Mesenteric fat pad (tissue), 1 donor: ENCODE measurements around the gene ANTXRL. TPM values are rescaled to one million over a fixed set of nuclear protein-coding genes. Genes with fewer than 3 reads are reported as not detected.

Experiments
- DNase-seq: peaks from one replicate; pipeline ENCODE4 v3.0.0-alpha.2; 2020; ENCODE audit warnings: low spot score
- total RNA-seq: library from RNA; stranded (reverse); fragmentation: NEBNext Ultra II Directional; extraction: Animal tissue kit (Norgen Biotek cat#: 25700); gene quantifications from one replicate; pipeline ENCODE4 v1.2.1, GENCODE V29; 2021
- donor health status: DM: yes; HTN: yes; CAD: no.

Gene ANTXRL
- total RNA-seq, 1 donor from 2014 or later: not detected

DNA sequence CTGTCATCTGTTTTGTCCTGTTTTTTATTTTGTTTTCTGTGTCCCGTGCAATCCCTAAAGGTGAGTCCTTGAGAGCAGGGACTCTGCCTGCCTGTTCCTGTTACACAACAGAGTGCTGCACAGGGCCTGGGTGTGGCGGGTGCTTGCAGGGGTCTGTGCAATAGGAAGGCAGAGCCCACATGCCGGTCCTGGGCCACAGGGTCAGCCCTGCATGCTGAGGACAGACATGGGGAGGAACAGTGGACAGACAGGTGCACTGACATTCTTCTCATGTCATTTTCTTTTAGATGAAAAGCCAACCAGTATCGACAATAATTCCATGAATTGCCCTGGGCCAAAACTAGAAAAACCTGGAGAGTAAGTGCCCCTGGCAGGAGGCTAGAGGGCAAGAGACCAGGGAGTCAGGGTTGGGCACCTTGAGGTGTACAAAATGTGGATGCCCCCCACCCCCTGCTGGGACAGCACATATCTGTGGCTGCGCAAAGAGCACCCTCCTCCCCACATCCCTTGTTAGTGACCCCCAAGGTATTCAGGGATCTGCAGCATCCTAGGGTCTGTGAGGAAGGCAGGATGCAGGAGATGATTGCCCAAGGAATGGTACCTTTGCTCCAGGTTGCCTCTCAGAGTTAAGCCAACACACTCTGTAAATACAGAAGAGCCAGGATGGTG, 19.9 kb downstream of the ANTXRL start:
- DNase-seq: no peak

DNA sequence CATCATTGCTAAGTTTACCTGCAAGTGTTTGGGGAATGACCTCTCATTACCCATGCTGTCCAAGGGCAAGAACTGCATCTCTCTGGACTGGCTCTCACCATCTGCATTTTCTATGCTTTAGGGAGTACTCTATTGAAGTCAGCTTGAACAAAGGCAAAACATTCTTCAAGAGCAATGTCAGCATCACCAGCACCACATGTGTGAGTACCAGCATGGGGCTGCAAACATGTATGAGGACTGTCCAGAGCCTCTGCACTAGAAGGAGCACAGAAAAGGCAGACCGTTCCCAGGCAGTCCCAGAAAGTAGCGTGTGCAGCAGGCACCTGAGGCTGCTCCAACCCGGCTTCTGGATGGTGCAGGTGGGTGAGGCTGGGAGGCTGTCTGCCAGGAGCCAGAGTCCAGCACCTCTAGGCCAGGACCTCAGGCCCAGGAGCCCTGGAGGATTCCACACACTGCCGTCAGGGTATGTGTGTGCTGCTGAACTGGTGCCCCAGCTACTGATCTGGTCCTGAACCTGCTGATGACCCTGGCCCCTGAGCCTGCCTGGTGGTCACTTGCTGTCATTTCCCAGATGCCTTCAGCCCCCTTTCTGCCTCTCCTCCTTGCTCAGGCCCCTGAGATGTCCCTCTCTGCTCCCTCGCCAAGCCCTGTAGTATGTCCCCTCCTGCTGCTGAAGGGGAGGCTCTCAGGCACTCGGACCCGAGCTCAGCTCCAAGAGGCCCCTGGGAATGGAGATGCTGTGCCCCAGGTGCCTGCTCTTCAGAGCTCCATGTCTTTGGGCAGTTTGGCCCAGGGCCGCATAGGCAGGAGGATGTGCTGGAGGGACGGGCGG, 20.7 kb downstream of the ANTXRL start:
- DNase-seq: peak; percentile 86

DNA sequence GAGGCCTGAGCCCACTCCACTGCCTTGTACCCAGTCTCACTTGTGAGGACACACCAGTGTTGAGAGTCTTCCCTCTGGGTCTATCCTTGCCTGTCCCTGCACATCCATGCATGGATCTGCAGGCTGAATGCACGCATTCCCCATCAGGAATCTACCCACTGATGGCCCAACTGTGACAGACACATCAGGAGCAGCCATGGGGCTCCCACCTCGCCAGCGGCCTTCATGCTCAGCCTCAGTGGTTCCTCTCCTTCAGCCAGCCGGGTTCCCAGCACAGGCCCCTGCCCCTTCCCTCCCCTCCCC, 21.3 kb downstream of the ANTXRL start:
- no peak for DNase-seq

DNA sequence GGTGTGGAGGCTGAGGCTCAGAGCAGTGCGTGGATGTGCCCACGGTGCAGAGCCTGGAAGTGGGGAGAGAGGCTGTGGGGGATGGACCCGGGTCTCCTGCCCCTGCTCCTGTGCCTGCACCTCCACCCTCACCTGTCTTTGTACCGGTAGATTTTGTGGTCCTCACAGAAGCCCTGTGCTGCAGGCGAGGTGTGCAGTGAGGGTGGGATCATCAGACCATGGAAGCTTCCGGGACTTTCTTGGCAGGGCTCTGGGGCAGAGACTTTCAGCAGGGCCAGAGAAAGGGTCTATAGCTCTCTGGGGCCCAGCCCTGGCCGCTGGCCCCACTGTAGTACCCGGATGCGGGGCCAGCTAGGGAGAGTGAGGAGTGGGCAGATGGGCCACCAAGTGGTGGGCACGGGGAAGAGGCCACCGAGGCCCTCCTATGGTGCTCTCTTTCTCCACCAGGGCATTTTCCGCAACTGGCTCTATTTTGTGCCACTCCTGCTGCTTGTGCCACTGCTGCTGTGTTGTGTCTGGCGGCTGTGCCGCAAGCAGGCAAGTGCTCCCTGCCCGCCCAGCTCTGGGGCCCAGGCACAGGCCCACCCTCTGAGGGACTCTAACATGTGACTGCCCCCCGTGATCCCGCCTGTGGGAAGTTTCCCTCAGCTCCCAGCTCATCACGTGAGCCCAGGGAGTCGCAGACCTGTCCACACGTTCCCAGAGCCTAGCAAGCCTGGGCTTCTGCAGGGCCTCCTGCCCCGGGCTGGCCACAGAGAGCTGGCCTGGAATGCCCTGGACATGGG, 22.1 kb downstream of the ANTXRL start:
- DNase-seq: peak; percentile 82

DNA sequence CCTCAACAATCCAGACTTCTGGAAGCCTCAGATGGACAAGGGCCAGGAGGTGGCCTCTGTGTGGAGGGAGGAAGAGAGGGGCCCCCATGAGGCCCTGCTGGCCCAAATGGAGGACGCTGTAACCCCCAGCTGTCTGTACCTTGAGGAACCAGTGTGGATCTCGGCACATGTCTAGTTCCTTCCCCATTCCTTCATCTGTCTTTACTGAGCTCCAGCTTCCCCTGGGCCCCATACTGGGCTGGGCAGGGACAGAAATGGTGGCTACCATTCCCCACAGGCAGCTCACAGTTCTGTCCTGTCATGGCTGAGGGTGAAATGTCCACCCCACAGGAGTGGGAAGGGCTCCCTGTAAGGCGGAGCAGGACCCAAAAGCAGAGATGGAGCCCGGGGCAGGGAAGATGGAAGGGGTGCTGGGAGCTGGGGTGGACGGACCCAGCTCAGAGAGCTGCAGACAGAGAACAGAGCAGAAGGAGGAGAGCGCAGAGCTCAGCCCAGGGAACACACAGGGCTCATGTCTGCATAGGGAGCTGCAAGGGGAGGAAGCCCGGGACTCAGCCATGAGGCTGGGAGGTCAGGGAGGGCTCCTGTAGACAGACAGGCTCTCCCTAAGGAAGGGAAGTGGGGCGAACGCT, 22.8 kb downstream of the ANTXRL start:
- DNase-seq: peak; percentile 80

DNA sequence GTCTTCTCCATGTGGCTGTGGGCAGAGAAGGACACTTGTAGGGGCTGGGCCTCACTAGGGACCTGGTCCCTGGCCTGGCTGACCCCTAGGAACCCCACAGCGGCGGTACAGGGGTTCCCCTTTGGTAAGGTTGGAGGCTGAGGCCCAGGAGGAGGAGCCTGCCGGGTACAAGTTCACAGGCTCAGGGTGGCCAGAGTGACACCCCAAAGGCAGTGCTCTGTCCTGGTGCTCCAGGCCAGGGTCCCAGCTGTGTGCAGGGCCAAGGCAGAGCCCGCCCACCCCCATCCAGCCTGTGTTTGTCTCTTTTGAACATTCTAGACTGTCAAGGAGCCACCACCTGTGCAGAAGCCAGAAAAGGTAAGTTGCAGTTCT, 23.3 kb downstream of the ANTXRL start:
- peak; percentile 72 for DNase-seq

DNA sequence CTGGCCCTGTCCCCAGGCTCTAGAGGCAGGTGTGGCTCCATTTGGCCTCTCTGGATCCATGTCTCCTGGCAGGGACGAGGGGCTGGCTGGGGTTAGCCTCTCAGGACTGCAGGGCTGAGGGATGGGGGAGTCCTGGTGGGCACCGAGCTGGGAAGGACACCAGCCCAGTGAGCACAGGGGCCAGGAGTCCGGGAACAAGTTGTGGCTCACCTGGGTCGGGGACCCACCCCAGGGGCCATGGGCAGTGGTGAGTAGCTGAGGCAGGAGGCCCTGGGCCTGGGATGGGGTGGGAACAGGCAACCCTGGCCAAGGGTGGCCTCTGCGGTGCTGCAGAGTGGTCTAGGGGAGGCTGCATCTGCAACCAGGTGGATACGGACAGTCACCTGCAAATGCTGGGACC, 24.1 kb downstream of the ANTXRL start:
- peak; percentile 83 for DNase-seq

DNA sequence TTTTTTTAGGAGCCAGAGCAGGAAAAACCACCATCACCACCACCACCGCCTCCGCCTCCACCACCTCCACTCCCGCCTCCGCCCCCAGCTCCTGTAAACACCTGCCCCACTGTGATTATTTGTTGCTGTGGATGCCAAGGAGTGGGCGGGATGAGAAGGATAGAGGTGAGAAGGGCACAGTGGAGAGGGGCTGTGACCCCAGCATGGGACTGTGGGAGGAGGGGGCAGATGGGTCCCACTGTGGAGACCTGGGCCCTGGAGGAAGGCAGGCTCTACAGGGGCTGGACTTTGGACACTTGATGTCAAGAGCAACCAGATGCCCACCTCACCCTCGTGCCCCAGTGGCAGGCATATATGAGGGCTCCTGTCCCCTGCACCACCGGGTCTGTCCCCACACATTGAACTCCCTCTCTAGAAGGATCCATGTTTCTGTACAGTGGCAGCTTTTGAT, 24.7 kb downstream of the ANTXRL start:
- peak; percentile 83 for DNase-seq

DNA sequence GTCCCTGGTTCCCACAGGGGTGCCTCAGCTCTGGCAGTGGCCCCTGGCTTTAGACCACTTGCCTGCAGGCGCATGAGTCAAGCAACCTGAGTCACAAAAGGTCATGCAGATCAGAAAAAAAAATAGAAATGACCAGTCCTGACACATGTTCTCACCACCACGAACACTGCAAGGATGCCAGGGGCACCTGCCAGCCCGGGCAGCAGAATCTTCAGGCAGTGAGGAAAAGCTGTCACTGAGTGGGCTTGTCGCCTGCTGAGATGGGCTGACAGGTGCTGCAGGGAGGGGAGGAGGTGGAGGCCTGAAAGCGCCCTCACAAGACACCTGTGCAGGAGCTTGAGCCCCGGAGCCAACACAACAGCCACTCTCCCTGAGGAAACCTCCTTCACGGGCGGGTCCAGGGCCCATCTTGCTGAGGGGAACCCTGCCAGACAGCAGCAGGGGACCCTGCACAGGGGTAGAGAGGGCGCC, 25.2 kb downstream of the ANTXRL start:
- DNase-seq: peak; percentile 87

DNA sequence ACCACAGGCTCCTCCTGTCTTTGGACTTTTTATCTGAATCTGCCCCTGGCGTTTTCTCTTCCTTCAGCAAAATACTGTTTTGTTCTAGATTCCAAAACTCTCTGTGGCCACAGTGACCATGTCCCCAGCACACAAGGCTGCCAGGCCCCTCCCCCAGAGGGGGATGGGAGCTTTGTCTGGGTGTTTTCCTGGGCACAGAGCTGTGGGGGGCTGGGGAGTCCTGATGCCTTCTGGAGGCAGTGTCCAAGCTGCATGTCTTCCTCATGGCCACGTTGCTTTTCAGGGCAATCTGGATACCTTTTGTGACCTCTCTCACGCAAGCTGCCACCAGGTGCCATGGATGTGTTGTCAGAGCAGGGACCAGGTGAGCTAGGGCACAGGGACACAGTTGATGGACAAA, 26.2 kb downstream of the ANTXRL start:
- peak; percentile 57 for DNase-seq

DNA sequence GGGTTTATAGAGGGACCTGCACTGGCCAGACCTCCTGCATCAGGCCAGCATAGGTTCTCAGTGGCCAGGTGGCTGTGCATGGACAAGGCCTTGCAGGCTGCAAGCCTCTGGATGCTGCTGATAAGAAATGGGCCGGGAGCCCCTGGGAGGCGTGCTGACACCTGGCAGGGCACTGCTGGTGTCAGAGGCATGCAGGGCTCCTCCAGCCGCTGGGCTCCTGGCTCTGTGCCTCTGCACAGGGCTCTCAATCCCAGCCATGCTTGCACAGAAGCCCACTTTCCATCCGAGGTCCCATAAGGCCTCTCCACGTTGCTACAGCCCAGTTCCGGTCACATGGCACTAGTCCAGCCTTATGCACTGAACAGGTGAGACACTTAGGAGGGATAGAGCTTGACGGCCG, 27.3 kb downstream of the ANTXRL start:
- peak; percentile 53 for DNase-seq

DNA sequence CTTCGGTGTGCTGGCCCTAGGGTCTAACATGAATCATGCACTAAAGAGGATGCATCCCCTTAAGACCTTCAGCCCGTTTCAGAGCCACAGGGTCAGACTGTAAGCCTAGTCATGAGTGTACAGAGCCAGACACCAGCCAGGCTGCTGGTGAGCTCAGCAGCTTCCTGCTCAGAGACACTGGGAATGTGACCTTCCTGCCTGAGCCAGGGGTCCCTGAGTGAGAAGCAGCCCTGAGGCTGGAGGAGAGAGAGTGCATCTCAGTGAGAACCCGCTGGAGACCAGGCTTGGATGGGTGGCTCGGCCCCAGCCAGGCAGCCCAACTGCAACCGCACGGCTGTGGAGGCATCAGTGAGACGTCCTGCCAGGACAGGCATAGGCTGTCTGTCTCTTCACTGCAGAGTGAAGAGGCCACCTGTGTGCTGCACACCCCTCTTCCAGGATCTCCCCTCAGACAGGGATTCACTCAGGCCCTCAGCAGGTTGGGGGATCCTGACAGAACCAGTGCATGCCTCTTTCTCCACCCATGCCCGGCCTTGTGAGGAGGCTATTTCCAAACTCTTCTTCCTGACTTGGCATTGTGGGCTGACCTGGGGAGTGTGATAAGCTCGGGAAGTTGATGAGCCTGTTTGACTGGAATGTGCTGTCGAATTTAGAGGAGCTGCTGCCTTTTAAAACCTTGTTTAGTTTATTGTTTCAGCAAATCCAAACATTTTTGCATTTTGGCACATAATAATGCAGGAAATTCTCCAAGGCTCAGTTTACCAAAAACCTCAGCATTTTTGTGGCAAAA, 28.5 kb downstream of the ANTXRL start:
- DNase-seq: peak; percentile 18

DNA sequence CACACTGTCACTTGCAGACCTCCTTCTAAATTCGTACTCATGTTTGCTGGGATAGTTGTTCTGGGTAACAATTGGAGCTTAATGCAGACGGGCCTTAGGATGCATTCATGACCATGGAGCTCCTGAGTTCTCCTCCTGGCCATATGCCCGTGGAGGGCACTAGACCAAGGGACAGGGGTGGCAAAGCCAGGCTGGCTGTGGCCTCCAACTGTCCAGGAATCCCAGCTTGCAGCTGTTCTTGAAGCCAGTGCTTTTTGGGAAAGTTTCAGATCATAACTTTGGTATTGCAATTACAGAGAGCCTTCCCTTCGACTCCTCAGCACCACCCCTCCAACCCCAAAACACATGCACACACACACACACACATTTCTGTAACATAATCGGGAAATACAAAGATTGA, 30.6 kb downstream of the ANTXRL start:
- no peak for DNase-seq

DNA sequence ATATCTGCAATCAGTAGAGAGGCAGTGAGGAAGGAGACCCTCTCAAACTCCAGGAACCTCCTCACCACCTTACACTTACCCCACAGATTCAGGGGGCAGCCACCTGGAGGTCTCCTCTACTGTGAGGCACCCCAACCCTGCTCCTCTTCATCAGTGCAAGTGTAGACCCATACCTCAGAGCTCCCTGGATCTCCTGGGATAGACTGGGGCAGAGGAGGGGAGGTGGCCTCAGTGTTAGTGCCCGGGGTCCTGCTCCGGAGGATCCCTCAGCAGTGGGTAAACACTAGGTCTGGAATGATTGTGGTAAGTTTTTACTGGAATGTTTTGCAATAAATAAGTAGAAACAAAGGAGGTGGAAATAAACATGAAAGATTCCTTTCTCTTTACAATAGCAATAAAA, 31.1 kb downstream of the ANTXRL start:
- no peak for DNase-seq

DNA sequence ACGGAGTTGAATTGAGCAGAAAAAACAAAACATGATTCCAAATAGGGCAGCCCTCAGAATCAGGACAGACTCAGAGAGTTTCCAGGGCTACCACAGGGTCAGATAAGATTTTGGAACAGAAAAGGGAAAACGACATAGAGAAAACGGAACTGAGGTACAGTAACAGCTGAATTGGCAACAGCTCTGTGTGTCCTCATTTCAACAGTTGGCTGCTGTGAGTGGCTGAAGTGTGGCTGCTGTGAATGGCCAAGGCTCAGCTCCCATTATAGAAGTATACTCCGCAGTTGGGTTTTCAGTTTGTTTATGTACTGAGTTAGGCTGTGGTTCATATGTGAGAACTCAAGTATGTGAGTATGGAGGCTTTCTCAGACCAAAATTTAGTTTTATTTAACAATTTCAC, 32.0 kb downstream of the ANTXRL start:
- no peak for DNase-seq

DNA sequence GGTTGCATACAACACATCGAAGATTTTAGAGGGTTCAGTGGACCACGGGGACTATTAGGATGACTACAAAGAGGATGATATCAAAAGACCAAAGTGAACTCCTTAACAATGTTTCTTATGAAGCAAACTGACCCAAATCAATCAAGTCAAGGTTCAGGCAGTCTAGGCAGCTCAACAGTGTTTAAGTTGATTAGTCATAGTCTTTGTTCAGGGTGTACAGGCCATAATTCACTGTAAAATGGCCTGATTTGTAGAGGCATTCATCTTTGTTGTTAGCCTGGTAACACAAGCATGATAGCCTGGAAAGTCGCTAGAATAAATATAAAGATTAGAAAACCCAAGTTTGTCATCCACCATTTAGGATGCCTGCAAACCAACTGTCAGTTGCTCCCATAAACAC, 32.6 kb downstream of the ANTXRL start:
- no peak for DNase-seq

DNA sequence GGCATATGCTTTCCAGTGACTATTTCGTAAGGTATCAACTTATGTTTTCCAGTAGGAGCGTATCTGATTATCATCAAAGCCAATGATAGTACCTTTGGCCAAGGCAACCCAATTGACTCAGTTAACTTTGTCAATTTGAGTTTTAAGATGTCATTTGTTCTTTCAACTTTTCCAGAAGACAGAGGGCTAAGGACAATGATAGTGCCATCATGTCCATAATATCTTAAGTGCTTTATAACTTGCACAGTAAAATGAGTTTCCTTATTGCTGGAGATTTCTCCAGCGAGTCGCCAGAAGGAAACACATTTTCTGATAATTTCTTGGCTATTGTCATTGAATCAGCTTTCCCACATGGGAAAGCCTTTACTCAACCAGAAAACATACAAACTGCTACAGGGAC, 35.0 kb downstream of the ANTXRL start:
- DNase-seq: no peak

DNA sequence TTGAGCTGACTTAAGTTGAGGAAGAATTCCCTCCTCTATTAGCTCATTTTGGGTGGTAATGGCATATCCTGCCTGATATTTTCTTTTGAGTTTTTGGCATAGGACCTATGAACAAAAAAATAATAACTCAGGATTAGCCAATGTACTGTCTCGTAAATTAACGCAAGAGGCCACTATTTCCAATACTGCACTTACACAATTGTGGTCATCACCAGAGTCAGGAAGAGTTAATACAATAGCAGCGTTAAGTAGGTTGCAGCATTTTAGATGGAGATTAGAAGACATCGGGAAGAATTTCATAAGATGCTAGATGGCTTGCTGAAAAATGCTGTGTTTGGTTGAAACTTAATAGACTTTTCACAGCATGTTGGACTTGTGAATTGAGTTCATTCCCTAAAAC, 36.4 kb downstream of the ANTXRL start:
- DNase-seq: no peak

DNA sequence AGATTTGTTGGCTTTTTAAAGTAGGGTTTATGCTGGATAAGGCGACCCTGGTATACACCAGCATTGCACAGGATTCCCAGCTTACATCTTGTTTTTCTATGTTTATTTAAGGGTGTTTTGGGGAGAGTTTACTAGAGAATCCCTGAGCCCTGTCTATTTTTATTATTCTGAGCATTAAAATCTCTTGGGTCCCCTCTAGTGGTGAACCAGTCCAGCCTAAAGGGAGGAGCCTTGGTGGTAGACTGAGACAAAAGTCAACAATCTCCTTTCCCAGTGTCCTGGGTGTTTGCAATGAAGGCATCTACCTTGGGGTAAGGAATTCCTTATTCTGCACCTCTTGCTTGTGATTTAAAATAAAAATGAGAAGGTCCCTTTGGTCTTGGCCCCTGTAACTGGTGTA, 38.2 kb downstream of the ANTXRL start:
- no peak for DNase-seq

DNA sequence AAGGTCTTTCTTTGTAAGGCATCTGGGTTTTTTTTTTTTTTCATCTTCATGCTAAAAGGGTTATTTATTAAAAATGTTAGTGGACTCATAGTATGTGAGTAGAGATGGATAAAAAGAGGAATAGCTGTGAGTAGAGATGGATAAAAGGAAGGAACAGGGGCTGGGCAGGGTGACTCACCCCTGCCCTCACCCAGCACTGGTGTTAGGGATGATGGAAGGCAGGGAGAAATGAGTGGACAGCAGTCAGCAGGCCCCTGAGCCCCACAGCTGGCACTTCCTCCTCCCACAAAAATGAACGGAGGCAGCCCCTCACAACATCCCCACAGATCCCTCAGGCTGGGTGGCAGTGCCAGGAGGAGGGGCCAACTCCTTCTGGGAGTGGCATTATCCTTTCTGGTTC, 39.3 kb downstream of the ANTXRL start:
- no peak for DNase-seq

DNA sequence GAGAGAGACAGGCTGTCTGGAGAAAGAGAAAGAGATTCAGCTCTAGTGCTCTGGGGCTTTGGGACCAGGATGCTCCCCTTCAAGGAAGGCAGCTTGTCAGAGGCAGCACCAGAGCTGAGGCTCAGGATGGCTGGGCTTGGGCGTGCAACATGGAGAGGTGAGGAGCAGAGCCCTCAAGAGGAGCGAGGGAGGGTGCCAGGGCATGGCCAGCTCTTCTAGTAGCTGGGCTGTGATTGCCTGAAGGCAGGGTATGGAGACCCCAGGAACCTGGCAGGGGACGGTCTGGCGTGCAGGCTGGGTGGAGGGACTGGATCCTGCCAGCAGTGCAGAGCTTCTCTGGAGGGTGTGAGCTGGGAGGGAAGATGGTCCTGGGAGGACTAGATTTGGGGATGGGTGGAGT, 40.2 kb downstream of the ANTXRL start:
- DNase-seq: no peak
